ENCODE measurements around the gene ADSL. TPM values are rescaled to one million over a fixed set of nuclear protein-coding genes. Genes with fewer than 3 reads are reported as not detected.

Gene ADSL
- total and polyA plus RNA-seq, 9 of the 15 experiments (the other 6 are each of a cell fraction or from before 2014, with no cell fraction given), result 112 to 322 (median 146) TPM

- TF ChIP-seq ZBTB34 (CRISPR knock-in tag; IDR thresholded peaks at IDR 0.05), result no peak
- no peak for TF ChIP-seq HDAC3 (IDR thresholded peaks at IDR 0.05; ENCODE audit: borderline replicate concordance, partially characterized antibody)
- TF ChIP-seq FUS (optimal IDR thresholded peaks at IDR 0.05; ENCODE audit: low read depth, low read length), result no peak
- peak; percentile 69 for TF ChIP-seq PHF20 (IDR thresholded peaks at IDR 0.05; ENCODE audit: partially characterized antibody)
- TF ChIP-seq ZNF146 (CRISPR knock-in tag; IDR thresholded peaks at IDR 0.05; ENCODE audit: unreplicated experiment), result no peak
- TF ChIP-seq, protein P1, sequence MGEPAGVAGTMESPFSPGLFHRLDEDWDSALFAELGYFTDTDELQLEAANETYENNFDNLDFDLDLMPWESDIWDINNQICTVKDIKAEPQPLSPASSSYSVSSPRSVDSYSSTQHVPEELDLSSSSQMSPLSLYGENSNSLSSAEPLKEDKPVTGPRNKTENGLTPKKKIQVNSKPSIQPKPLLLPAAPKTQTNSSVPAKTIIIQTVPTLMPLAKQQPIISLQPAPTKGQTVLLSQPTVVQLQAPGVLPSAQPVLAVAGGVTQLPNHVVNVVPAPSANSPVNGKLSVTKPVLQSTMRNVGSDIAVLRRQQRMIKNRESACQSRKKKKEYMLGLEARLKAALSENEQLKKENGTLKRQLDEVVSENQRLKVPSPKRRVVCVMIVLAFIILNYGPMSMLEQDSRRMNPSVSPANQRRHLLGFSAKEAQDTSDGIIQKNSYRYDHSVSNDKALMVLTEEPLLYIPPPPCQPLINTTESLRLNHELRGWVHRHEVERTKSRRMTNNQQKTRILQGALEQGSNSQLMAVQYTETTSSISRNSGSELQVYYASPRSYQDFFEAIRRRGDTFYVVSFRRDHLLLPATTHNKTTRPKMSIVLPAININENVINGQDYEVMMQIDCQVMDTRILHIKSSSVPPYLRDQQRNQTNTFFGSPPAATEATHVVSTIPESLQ (CRISPR knock-in tag; IDR thresholded peaks at IDR 0.05), result no peak
- no peak for TF ChIP-seq GATAD2A (IDR thresholded peaks at IDR 0.05)
- no peak for TF ChIP-seq ZNF212 (CRISPR knock-in tag; IDR thresholded peaks at IDR 0.05)
- TF ChIP-seq HNRNPLL (IDR thresholded peaks at IDR 0.05; ENCODE audit: low read depth, low read length, poor library complexity, severe bottlenecking), result peak; percentile 74
- no peak for TF ChIP-seq YBX1 (IDR thresholded peaks at IDR 0.05)
- TF ChIP-seq ZNF3 (CRISPR knock-in tag; IDR thresholded peaks at IDR 0.05), result no peak
- TF ChIP-seq FOXA1 (IDR thresholded peaks at IDR 0.05; ENCODE audit: borderline replicate concordance), result no peak
- TF ChIP-seq MCM2 (IDR thresholded peaks at IDR 0.05; ENCODE audit: low read depth), result no peak
- TF ChIP-seq, protein P2, sequence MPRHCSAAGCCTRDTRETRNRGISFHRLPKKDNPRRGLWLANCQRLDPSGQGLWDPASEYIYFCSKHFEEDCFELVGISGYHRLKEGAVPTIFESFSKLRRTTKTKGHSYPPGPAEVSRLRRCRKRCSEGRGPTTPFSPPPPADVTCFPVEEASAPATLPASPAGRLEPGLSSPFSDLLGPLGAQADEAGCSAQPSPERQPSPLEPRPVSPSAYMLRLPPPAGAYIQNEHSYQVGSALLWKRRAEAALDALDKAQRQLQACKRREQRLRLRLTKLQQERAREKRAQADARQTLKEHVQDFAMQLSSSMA (CRISPR knock-in tag; IDR thresholded peaks at IDR 0.05), result no peak
- no peak for TF ChIP-seq ZNF57 (CRISPR knock-in tag; IDR thresholded peaks at IDR 0.05)
- no peak for TF ChIP-seq NR0B1 (IDR thresholded peaks at IDR 0.05; ENCODE audit: partially characterized antibody)
- TF ChIP-seq PHB (CRISPR knock-in tag; IDR thresholded peaks at IDR 0.05), result 0 out of 2 replicates have a peak, but pooled peaks have one; percentile 25
- TF ChIP-seq ZNF253 (CRISPR knock-in tag; conservative IDR thresholded peaks at IDR 0.05), result no peak
- TF ChIP-seq ZNF311 (CRISPR knock-in tag; IDR thresholded peaks at IDR 0.05), result no peak
- no peak for TF ChIP-seq HSF4 (CRISPR knock-in tag; IDR thresholded peaks at IDR 0.05; ENCODE audit: borderline replicate concordance)
- TF ChIP-seq MTA2 (IDR thresholded peaks at IDR 0.05; ENCODE audit: low read depth), result no peak
- TF ChIP-seq TRIM24 (IDR thresholded peaks at IDR 0.05), result no peak
- TF ChIP-seq, protein P3, sequence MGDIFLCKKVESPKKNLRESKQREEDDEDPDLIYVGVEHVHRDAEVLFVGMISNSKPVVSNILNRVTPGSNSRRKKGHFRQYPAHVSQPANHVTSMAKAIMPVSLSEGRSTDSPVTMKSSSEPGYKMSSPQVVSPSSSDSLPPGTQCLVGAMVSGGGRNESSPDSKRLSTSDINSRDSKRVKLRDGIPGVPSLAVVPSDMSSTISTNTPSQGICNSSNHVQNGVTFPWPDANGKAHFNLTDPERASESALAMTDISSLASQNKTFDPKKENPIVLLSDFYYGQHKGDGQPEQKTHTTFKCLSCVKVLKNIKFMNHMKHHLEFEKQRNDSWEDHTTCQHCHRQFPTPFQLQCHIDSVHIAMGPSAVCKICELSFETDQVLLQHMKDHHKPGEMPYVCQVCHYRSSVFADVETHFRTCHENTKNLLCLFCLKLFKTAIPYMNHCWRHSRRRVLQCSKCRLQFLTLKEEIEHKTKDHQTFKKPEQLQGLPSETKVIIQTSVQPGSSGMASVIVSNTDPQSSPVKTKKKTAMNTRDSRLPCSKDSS (IDR thresholded peaks at IDR 0.05; ENCODE audit: low read depth, partially characterized antibody), result no peak
These were observed at the start of gene ADSL (continued) for GRCh38 chr22:40346185-40347118.

Measured in K562 (cell line).